Left renal cortex interstitium (tissue), 4 donors: Measurements from ENCODE around the gene CSN3. TPM values are rescaled to one million over a fixed set of nuclear protein-coding genes. Genes with fewer than 3 reads are reported as not detected.

Experiments used
- DNase-seq, 4 donors: peaks; one replicate each; pipeline ENCODE4 v3.0.0-alpha.2; 2013; ENCODE audit warnings: low read depth in 4 of 4, low spot score in 2 of 4, missing footprints in 1 of 4
- polyA plus RNA-seq, 4 donors: library from polyadenylated mRNA; unstranded; fragments of 120-200 nt; gene quantifications; one replicate each; pipeline ENCODE4 v1.2.1, GENCODE V29; 2013; ENCODE audit not compliant: insufficient read length in 4 of 4

Gene CSN3
- polyA plus RNA-seq, 4 donors = 0.16 TPM; not detected in 3

GRCh38 chr4:70288651-70289050 is 46.3 kb downstream of the CSN3 start:
- DNase-seq = no peak

- DNase-seq = no peak
Measured at GRCh38 chr4:70291341-70291740, 48.9 kb downstream of the CSN3 start.

- DNase-seq = no peak
Measured at GRCh38 chr4:70297576-70297975, 55.2 kb downstream of the CSN3 start.

GRCh38 chr4:70298051-70298450 is 55.7 kb downstream of the CSN3 start:
- DNase-seq = no peak

GRCh38 chr4:70299643-70300042 is 57.2 kb downstream of the CSN3 start:
- no peak for DNase-seq

GRCh38 chr4:70300215-70300614 is 57.8 kb downstream of the CSN3 start:
- DNase-seq = no peak

Other genes with a start within 250 kb of the CSN3 start
- under 1 TPM; 0.34 to 0.69 (median 0.47) TPM for gene STATH, start 246.6 kb upstream of the CSN3 start, polyA plus RNA-seq
- not detected for gene HTN3, start 214.1 kb upstream of the CSN3 start, polyA plus RNA-seq
- under 1 TPM in 1 of 4 donors, not detected in 3; 0.03 TPM for gene HTN1, start 192.2 kb upstream of the CSN3 start, polyA plus RNA-seq
- gene PRR27, start 88.4 kb upstream of the CSN3 start, polyA plus RNA-seq = under 1 TPM; 0.04 to 0.14 (median 0.09) TPM
- gene ODAM, start 46.9 kb upstream of the CSN3 start, polyA plus RNA-seq = 1 to 10 TPM in 3 of 4 donors, under 1 TPM in 1; 0.76 to 2.1 (median 1.5) TPM
- 1 to 10 TPM in 3 of 4 donors, under 1 TPM in 1; 0.79 to 1.6 (median 1.4) TPM for gene FDCSP, start 16.5 kb upstream of the CSN3 start, polyA plus RNA-seq
- gene CABS1, start 92.4 kb downstream of the CSN3 start, polyA plus RNA-seq = under 1 TPM; 0.11 to 0.22 (median 0.14) TPM
- gene SMR3A, start 118.2 kb downstream of the CSN3 start, polyA plus RNA-seq = not detected
- gene SMR3B, start 140.5 kb downstream of the CSN3 start, polyA plus RNA-seq = not detected
- gene OPRPN, start 155.3 kb downstream of the CSN3 start, polyA plus RNA-seq = not detected
- under 1 TPM in 3 of 4 donors, not detected in 1; 0.13 to 0.17 (median 0.14) TPM for gene MUC7, start 229.6 kb downstream of the CSN3 start, polyA plus RNA-seq